Loucy (cell line): ENCODE measurements around the gene TAS1R3.

ENCODE experiments used
- CTCF ChIP-seq: fragments of 200-600 bp; sonication (generic); conservative IDR thresholded peaks from 2 replicates; pipeline ENCODE4 v1.5.1; 2014; ENCODE audit warnings: mild to moderate bottlenecking, antibody characterized with exemption, low read length
- EZH2phosphoT487 ChIP-seq: fragments of 200-600 bp; IDR thresholded peaks from 2 replicates; pipeline ENCODE4 v1.6.1; 2018; ENCODE audit warnings: antibody characterized with exemption, mild to moderate bottlenecking, moderate library complexity, borderline replicate concordance

GRCh38 chr1:1327291-1327690 lies 3.8 kb upstream of the TAS1R3 start:
- TF ChIP-seq CTCF, result no peak
- no peak for TF ChIP-seq EZH2phosphoT487
